ENCODE results near the gene RDH5. TPM values are rescaled to one million over a fixed set of nuclear protein-coding genes. Genes with fewer than 3 reads are reported as not detected.
A peak's percentile ranks its signal among the peaks of the same experiment; 100 is the strongest.

RDH5 gene
- total and polyA plus RNA-seq, 10 donors: 4.7 to 17.4 (median 12.9) TPM

DNA sequence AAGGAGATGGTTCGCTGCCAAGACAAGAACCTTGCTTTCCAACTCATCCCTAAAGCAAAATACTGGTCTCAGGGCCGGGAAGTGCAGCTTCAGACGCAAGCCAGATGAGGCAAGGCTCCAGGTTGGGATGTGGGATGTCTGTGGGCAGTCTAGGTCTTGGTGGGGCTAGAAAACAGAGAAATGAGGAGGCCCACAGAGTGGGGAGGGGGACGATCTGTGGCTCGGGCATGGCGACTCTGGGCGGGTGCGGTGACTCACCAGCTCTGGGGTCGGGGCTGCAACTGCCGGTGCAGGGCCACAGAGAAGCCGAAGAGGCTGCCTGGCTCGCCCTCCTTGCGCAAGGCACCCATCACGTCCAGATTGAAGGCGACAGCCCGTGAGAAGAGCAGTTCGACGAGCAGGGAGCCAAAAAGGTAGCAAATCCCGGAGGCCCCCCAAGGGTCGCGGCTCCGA is 12.9 kb upstream of the RDH5 start:
- Histone ChIP-seq H3K27me3 (replicated peaks in 1 of 7) (peaks cover 0 to 28% (median 0%) of the 10 kb centered on the region in 7 donors), H3K27ac (peak overlapping the region in 3 of 8 donors; percentile 16 to 56 (median 48)), H3K9me3 (no peaks in the 10 kb centered on the region), H3K4me3 (peak overlapping the region; percentile 51 to 90 (median 62)), H3K36me3 (no peaks in the 10 kb centered on the region), H3K4me1 (peaks cover 12 to 63% (median 28%) of the 10 kb centered on the region in 6 donors)
- DNase-seq: no peak
- intact Hi-C loops (cut with DNase I; ENCODE audit: low total_unique reads): no loop called here
- WGBS, 5 donors: 10 to 16% (median 11%) methylated on average over 14 to 22 of the region's 22 CpGs
- TF ChIP-seq POLR2A (IDR thresholded peaks at IDR 0.05) (no peak), POLR2AphosphoS5 (IDR thresholded peaks at IDR 0.05) (no peak)
- TF ChIP-seq, protein P1, sequence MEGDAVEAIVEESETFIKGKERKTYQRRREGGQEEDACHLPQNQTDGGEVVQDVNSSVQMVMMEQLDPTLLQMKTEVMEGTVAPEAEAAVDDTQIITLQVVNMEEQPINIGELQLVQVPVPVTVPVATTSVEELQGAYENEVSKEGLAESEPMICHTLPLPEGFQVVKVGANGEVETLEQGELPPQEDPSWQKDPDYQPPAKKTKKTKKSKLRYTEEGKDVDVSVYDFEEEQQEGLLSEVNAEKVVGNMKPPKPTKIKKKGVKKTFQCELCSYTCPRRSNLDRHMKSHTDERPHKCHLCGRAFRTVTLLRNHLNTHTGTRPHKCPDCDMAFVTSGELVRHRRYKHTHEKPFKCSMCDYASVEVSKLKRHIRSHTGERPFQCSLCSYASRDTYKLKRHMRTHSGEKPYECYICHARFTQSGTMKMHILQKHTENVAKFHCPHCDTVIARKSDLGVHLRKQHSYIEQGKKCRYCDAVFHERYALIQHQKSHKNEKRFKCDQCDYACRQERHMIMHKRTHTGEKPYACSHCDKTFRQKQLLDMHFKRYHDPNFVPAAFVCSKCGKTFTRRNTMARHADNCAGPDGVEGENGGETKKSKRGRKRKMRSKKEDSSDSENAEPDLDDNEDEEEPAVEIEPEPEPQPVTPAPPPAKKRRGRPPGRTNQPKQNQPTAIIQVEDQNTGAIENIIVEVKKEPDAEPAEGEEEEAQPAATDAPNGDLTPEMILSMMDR (IDR thresholded peaks at IDR 0.05 in 8 of 11, conservative IDR thresholded peaks at IDR 0.05 in 3 of 11): no peak

DNA sequence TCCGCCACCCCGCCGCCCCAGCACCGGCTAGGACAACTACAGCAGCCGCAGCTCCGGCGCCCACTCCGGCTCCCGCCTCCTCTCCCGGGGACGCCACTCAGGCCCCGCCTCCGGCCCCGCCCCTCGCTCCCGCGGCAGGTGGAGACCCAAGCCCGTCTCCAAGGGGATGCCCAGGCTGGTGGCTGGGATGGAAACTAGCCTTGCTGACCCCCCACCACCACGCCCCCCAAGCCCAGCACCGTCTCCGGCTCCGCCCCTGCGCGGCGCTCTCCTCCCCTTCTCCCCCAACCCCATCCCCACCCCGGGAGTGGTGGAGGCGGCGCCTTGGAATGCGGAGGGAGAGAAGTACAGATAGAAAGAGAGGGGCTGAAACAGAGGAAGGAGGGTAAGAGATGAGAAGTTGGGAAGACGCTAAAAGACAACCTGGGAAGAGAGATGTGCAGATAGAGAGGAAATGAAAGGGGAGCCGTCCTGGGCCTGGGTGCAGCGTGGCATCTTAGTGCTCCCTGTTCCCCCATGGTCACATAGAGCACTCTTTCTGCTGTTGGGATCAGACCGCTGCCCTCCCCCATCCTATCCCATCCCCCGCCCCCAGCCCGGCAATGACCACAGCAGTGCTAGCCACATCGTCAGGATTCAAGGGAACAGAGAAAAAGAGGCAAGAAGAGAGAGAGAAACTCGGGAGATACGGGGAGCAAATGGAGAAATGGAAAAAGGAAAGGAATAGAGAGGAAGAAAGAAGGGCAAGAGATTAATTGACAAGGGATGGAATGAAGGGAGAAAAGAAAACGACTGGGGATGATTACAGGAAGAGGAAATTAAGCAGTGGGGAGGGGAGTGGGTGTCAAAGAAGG is 12.1 kb upstream of the RDH5 start, which contains the start of gene ITGA7:
TSS of gene ITGA7 (minus strand) at position 64 of the 854 bp plus-strand sequence. CDS start 222 bp downstream, outside the sequence.
- H3K9me3 ChIP-seq: no peaks in the 10 kb centered on the region

DNA sequence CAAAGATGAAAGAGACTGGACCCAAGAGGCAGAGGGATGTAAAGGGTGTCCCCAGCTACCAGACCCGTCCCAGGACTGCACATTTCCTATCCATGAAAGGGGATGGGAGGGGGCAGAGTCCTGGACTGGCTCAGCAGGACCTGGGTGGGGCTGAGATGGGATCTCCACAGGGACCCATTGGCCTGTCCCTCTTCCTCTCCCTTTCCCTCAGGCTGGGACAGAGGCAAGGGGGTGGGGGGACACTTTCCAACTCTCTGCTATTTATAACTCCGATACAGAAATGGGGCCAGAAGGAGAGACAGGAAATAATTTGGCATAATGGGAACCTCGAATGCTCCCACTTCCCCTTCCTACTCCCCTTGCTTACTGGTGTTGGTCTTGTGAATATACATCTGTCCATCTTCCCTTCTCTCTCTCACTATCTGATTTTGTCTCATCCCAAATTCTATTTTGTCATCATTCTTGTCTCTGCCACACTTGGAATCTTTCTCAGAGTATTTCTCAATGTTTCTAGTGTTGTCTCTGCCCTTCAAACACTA is 11.4 kb upstream of the RDH5 start:
- 0 to 8% (median 1%) methylated on average over 3 of the region's 3 CpGs for WGBS, 5 donors
- Histone ChIP-seq H3K27me3 (replicated peaks in 1 of 7) (peaks cover 0 to 28% (median 0%) of the 10 kb centered on the region in 7 donors), H3K4me1 (peaks cover 12 to 62% (median 33%) of the 10 kb centered on the region in 6 donors), H3K9me3 (no peaks in the 10 kb centered on the region), H3K4me3 (peak overlapping the region in 4 of 8 donors; percentile 67 to 90 (median 71)), H3K27ac (peak overlapping the region in 3 of 8 donors; percentile 18 to 56 (median 48)), H3K36me3 (no peaks in the 10 kb centered on the region)
- intact Hi-C loops (cut with DNase I; ENCODE audit: low total_unique reads): no loop called here
- no peak for TF ChIP-seq POLR2AphosphoS5 (IDR thresholded peaks at IDR 0.05)
- TF ChIP-seq, protein P1 (IDR thresholded peaks at IDR 0.05 in 8 of 11, conservative IDR thresholded peaks at IDR 0.05 in 3 of 11): no peak
- DNase-seq: peak; percentile 45

More for the DNA sequence above, 12.1 kb upstream of the RDH5 start, which contains the start of gene ITGA7:
- peak in 2 of 3 donors; percentile 34 to 38 for TF ChIP-seq POLR2AphosphoS5 (IDR thresholded peaks at IDR 0.05)
- TF ChIP-seq, protein P1 (IDR thresholded peaks at IDR 0.05 in 8 of 11, conservative IDR thresholded peaks at IDR 0.05 in 3 of 11): no peak
- Histone ChIP-seq H3K36me3 (no peaks in the 10 kb centered on the region), H3K4me3 (peak within 1 kb of the TSS; percentile 51 to 90 (median 62)), H3K4me1 (peaks cover 12 to 63% (median 31%) of the 10 kb centered on the region in 6 donors), H3K27ac (peak within 1 kb of the TSS in 3 of 8 donors; percentile 18 to 56 (median 48)), H3K27me3 (replicated peaks in 1 of 7) (peaks cover 0 to 28% (median 0%) of the 10 kb centered on the region in 7 donors)
- DNase-seq: peak; percentile 92
- 1 to 2% (median 1%) methylated on average over 21 to 39 of the region's 39 CpGs for WGBS, 5 donors
- intact Hi-C loops (cut with DNase I; ENCODE audit: low total_unique reads): no loop called here
